WTC11 (cell line): Measurements from ENCODE around the gene DMD. TPM values are rescaled to one million over a fixed set of nuclear protein-coding genes. Genes with fewer than 3 reads are reported as not detected.

ENCODE experiments used
- ATAC-seq: fragments of 200-7000 bp; cut with Tn5 transposase; 2 replicates; pipeline ENCODE4 v1.10.0; 2021; ENCODE audit warnings: mild to moderate bottlenecking, moderate library complexity
- CTCF ChIA-PET: fragments of 300-600 bp; sonication (Branson Sonifier 250); formaldehyde crosslinking; loops from one replicate; lab custom pipeline; 2021; ENCODE audit warnings: antibody characterized with exemption; lab: Charles Lee
- POLR2A ChIA-PET: fragments of 350-600 bp; sonication (Branson Sonifier 250); formaldehyde crosslinking; loops from one replicate; lab custom pipeline; 2021; ENCODE audit warnings: antibody characterized with exemption; lab: Charles Lee
- DNase-seq: peaks from one replicate; pipeline ENCODE4 v3.0.0; 2021; ENCODE audit warnings: low spot score
- H3K27ac Mint-ChIP-seq: 2 replicates; pipeline ENCODE4 v1.8.0; 2021; ENCODE audit warnings: mixed read lengths
- H3K27me3 Mint-ChIP-seq: 2 replicates; pipeline ENCODE4 v1.8.0; 2021; ENCODE audit warnings: low read depth, mild to moderate bottlenecking, moderate library complexity, mixed read lengths
- H3K36me3 Mint-ChIP-seq: 2 replicates; pipeline ENCODE4 v1.8.0; 2021; ENCODE audit warnings: mixed read lengths
- H3K4me1 Mint-ChIP-seq: 2 replicates; pipeline ENCODE4 v1.8.0; 2022; ENCODE audit warnings: mixed read lengths
- H3K4me3 Mint-ChIP-seq: 2 replicates; pipeline ENCODE4 v1.8.0; 2021; ENCODE audit warnings: mild to moderate bottlenecking, moderate library complexity, mixed read lengths
- H3K9me3 Mint-ChIP-seq: 2 replicates; pipeline ENCODE4 v1.8.0; 2021; ENCODE audit warnings: mixed read lengths
- CREM ChIP-seq: sonication (generic); formaldehyde crosslinking; IDR thresholded peaks from 2 replicates; pipeline ENCODE4 v1.8.1; 2022; ENCODE audit warnings: mild to moderate bottlenecking, missing genetic modification reagents, moderate library complexity
- ELF4 ChIP-seq: sonication (generic); formaldehyde crosslinking; IDR thresholded peaks from 2 replicates; pipeline ENCODE4 v1.8.1; 2022; ENCODE audit warnings: low read depth, mild to moderate bottlenecking, moderate library complexity, missing genetic modification reagents
- EMX1 ChIP-seq: fragments of 250-450 bp; sonication (Bioruptor Pico); IDR thresholded peaks from 2 replicates; pipeline ENCODE4 v1.8.0; 2021; ENCODE audit warnings: mild to moderate bottlenecking
- FOXP1 ChIP-seq: sonication (generic); formaldehyde crosslinking; IDR thresholded peaks from 2 replicates; pipeline ENCODE4 v1.8.0; 2022; ENCODE audit warnings: missing genetic modification reagents, mild to moderate bottlenecking, moderate library complexity, borderline replicate concordance
- HMGA2 ChIP-seq: fragments of 250-450 bp; sonication (Bioruptor Pico); IDR thresholded peaks from 2 replicates; pipeline ENCODE4 v1.4.0; 2021; ENCODE audit warnings: mild to moderate bottlenecking, moderate library complexity
- IRF2 ChIP-seq: sonication (generic); formaldehyde crosslinking; IDR thresholded peaks from 2 replicates; pipeline ENCODE4 v1.8.0; 2022; ENCODE audit warnings: low read depth, missing genetic modification reagents, borderline replicate concordance
- JUN ChIP-seq: sonication (generic); formaldehyde crosslinking; IDR thresholded peaks from 2 replicates; pipeline ENCODE4 v1.8.0; 2023; ENCODE audit warnings: mild to moderate bottlenecking, missing genetic modification reagents
- MXD4 ChIP-seq: fragments of 250-450 bp; sonication (Bioruptor Pico); IDR thresholded peaks from 2 replicates; pipeline ENCODE4 v1.8.0; 2021; ENCODE audit warnings: mild to moderate bottlenecking, moderate library complexity, borderline replicate concordance
- PRRX2 ChIP-seq: fragments of 250-450 bp; sonication (Bioruptor Pico); IDR thresholded peaks from 2 replicates; pipeline ENCODE4 v1.8.0; 2021; ENCODE audit warnings: mild to moderate bottlenecking
- SMAD3 ChIP-seq: sonication (generic); formaldehyde crosslinking; IDR thresholded peaks from 2 replicates; pipeline ENCODE4 v1.8.0; 2022; ENCODE audit warnings: missing genetic modification reagents, mild to moderate bottlenecking, borderline replicate concordance
- SOX15 ChIP-seq: fragments of 250-450 bp; sonication (Bioruptor Pico); IDR thresholded peaks from 2 replicates; pipeline ENCODE4 v1.9.0; 2021; ENCODE audit warnings: mild to moderate bottlenecking
- TEAD1 ChIP-seq: sonication (generic); formaldehyde crosslinking; IDR thresholded peaks from 2 replicates; pipeline ENCODE4 v1.8.0; 2022; ENCODE audit warnings: mild to moderate bottlenecking, missing genetic modification reagents
- ZNF121 ChIP-seq: sonication (generic); formaldehyde crosslinking; IDR thresholded peaks from 2 replicates; pipeline ENCODE4 v1.8.0; 2023; ENCODE audit warnings: missing genetic modification reagents
- total RNA-seq: library from RNA; stranded (reverse); gene quantifications from 3 replicates; pipeline ENCODE4 v1.2.3, GENCODE V29; 2021
- TF ChIP-seq, protein P1 (sequence below): sonication (generic); formaldehyde crosslinking; IDR thresholded peaks from 2 replicates; pipeline ENCODE4 v1.8.1; 2023; ENCODE audit warnings: mild to moderate bottlenecking, missing genetic modification reagents, moderate library complexity
- TF ChIP-seq, protein P2 (sequence below): sonication (generic); formaldehyde crosslinking; IDR thresholded peaks from 2 replicates; pipeline ENCODE4 v1.8.1; 2022; ENCODE audit warnings: mild to moderate bottlenecking, missing genetic modification reagents, moderate library complexity, borderline replicate concordance
- TF ChIP-seq, protein P3 (sequence below): sonication (generic); formaldehyde crosslinking; IDR thresholded peaks from 2 replicates; pipeline ENCODE4 v1.8.0; 2023; ENCODE audit warnings: mild to moderate bottlenecking, missing genetic modification reagents
- TF ChIP-seq, protein P4 (sequence below): sonication (generic); formaldehyde crosslinking; IDR thresholded peaks from 2 replicates; pipeline ENCODE4 v1.8.0; 2022; ENCODE audit warnings: missing genetic modification reagents
- TF ChIP-seq, protein P5 (sequence below): sonication (generic); formaldehyde crosslinking; IDR thresholded peaks from 2 replicates; pipeline ENCODE4 v1.8.1; 2022; ENCODE audit warnings: missing genetic modification reagents, borderline replicate concordance
- TF ChIP-seq, protein P6 (sequence below): fragments of 250-450 bp; sonication (Bioruptor Pico); IDR thresholded peaks from 2 replicates; pipeline ENCODE4 v1.9.0; 2021; ENCODE audit warnings: mild to moderate bottlenecking, borderline replicate concordance

Gene DMD
- total RNA-seq, 1 experiment from 2014 or later: 9.1 TPM

DNA sequence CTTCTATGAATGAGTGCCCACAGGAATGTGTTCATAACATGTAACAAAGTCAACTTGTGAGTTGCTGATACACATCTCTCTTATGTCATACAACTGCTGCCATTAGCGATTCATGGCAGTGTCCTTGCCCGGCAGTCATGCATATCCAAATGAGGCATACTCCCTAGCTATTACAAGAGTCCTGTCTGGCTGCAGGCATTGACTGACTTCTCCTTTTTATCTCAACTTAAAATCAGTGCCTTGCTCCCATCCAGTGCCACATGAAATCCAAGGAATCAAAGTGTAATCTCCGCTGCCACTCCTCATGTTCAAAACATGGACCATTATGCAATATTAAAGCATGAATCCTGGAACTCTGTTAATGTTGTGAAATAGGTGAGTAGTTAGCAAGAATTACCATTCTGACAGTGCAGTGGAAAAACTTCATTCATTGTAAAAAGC, 1790.6 kb downstream of the DMD start:
- Mint-ChIP-seq H3K36me3 (no peaks in the 10 kb centered on the region), H3K4me3 (no peak overlapping the region), H3K4me1 (peaks cover 12% of the 10 kb centered on the region), H3K27ac (no peak overlapping the region), H3K27me3 (no peaks in the 10 kb centered on the region), H3K9me3 (no peaks in the 10 kb centered on the region)
- no peak for TF ChIP-seq ELF4
- TF ChIP-seq, protein P1, sequence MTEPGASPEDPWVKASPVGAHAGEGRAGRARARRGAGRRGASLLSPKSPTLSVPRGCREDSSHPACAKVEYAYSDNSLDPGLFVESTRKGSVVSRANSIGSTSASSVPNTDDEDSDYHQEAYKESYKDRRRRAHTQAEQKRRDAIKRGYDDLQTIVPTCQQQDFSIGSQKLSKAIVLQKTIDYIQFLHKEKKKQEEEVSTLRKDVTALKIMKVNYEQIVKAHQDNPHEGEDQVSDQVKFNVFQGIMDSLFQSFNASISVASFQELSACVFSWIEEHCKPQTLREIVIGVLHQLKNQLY (CRISPR knock-in tag): no peak
- no peak for TF ChIP-seq JUN (CRISPR knock-in tag)
- TF ChIP-seq TEAD1 (CRISPR knock-in tag): no peak
- TF ChIP-seq MXD4 (CRISPR knock-in tag): no peak
- TF ChIP-seq, protein P2, sequence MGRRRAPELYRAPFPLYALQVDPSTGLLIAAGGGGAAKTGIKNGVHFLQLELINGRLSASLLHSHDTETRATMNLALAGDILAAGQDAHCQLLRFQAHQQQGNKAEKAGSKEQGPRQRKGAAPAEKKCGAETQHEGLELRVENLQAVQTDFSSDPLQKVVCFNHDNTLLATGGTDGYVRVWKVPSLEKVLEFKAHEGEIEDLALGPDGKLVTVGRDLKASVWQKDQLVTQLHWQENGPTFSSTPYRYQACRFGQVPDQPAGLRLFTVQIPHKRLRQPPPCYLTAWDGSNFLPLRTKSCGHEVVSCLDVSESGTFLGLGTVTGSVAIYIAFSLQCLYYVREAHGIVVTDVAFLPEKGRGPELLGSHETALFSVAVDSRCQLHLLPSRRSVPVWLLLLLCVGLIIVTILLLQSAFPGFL (CRISPR knock-in tag): no peak
- ChIA-PET CTCF (no interaction called here), POLR2A (no interaction called here)
- ATAC-seq (no peak), DNase-seq (no peak)

DNA sequence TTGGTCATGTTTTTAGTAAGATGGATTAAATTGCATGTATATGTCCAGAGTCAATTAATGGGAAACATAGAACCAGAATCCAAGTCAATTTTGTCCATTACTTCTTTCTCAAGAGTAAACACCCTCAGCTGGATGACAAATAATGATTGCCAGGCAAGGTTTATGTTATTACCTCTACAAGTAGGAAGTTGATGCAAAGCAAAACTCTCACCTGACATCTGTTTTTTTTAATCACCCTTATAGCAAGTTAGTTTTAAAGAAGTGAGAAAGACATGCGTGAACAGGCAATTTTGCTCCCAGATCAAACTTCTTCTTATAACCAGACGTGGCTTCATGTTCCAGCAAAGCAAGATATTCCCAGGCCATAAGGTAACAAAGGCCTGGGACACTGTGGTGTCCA, 1791.0 kb downstream of the DMD start:
- H3K27me3 Mint-ChIP-seq: no peaks in the 10 kb centered on the region
- ChIA-PET CTCF (no interaction called here), POLR2A (no interaction called here)
- no peak for ATAC-seq
- H3K4me1 Mint-ChIP-seq: peaks cover 13% of the 10 kb centered on the region
- H3K27ac Mint-ChIP-seq: no peak overlapping the region
- no peaks in the 10 kb centered on the region for H3K36me3 Mint-ChIP-seq
- H3K9me3 Mint-ChIP-seq: no peaks in the 10 kb centered on the region
- no peak overlapping the region for H3K4me3 Mint-ChIP-seq
- TF ChIP-seq CREM (CRISPR knock-in tag): no peak
- TF ChIP-seq IRF2 (CRISPR knock-in tag): no peak
- TF ChIP-seq ELF4: no peak
- no peak for TF ChIP-seq ZNF121 (CRISPR knock-in tag)
- no peak for TF ChIP-seq HMGA2
- no peak for DNase-seq

DNA sequence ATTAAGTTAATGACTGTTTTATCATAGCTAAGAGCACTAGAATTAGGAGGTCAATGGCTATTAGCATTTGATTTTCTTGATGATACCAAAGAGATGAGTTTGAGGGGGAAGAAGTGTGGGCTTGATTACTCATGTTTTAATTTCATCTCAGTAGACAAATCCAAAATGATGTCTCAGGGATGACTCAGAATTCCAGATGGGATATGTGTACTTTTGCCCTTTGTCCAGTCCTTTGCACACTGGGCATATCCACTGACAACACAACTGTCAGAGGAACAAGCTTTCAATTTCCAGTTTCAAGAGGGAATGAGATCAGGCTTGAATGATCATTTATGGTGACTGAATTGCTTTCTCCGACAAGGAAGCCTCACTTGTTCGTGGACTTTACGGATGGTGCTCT, 1814.2 kb downstream of the DMD start:
- DNase-seq: no peak
- POLR2A ChIA-PET: no interaction called here
- CTCF ChIA-PET: no interaction called here
- Mint-ChIP-seq H3K4me1 (no peaks in the 10 kb centered on the region), H3K36me3 (no peaks in the 10 kb centered on the region), H3K4me3 (no peak overlapping the region), H3K27ac (no peak overlapping the region), H3K27me3 (no peaks in the 10 kb centered on the region), H3K9me3 (no peaks in the 10 kb centered on the region)
- no peak for ATAC-seq
- TF ChIP-seq FOXP1 (CRISPR knock-in tag): no peak
- TF ChIP-seq EMX1 (CRISPR knock-in tag): no peak
- TF ChIP-seq PRRX2 (CRISPR knock-in tag): no peak
- TF ChIP-seq, protein P3, sequence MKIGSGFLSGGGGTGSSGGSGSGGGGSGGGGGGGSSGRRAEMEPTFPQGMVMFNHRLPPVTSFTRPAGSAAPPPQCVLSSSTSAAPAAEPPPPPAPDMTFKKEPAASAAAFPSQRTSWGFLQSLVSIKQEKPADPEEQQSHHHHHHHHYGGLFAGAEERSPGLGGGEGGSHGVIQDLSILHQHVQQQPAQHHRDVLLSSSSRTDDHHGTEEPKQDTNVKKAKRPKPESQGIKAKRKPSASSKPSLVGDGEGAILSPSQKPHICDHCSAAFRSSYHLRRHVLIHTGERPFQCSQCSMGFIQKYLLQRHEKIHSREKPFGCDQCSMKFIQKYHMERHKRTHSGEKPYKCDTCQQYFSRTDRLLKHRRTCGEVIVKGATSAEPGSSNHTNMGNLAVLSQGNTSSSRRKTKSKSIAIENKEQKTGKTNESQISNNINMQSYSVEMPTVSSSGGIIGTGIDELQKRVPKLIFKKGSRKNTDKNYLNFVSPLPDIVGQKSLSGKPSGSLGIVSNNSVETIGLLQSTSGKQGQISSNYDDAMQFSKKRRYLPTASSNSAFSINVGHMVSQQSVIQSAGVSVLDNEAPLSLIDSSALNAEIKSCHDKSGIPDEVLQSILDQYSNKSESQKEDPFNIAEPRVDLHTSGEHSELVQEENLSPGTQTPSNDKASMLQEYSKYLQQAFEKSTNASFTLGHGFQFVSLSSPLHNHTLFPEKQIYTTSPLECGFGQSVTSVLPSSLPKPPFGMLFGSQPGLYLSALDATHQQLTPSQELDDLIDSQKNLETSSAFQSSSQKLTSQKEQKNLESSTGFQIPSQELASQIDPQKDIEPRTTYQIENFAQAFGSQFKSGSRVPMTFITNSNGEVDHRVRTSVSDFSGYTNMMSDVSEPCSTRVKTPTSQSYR (CRISPR knock-in tag): no peak
- no peak for TF ChIP-seq SOX15 (CRISPR knock-in tag)
- TF ChIP-seq SMAD3 (CRISPR knock-in tag): no peak
- TF ChIP-seq, protein P4, sequence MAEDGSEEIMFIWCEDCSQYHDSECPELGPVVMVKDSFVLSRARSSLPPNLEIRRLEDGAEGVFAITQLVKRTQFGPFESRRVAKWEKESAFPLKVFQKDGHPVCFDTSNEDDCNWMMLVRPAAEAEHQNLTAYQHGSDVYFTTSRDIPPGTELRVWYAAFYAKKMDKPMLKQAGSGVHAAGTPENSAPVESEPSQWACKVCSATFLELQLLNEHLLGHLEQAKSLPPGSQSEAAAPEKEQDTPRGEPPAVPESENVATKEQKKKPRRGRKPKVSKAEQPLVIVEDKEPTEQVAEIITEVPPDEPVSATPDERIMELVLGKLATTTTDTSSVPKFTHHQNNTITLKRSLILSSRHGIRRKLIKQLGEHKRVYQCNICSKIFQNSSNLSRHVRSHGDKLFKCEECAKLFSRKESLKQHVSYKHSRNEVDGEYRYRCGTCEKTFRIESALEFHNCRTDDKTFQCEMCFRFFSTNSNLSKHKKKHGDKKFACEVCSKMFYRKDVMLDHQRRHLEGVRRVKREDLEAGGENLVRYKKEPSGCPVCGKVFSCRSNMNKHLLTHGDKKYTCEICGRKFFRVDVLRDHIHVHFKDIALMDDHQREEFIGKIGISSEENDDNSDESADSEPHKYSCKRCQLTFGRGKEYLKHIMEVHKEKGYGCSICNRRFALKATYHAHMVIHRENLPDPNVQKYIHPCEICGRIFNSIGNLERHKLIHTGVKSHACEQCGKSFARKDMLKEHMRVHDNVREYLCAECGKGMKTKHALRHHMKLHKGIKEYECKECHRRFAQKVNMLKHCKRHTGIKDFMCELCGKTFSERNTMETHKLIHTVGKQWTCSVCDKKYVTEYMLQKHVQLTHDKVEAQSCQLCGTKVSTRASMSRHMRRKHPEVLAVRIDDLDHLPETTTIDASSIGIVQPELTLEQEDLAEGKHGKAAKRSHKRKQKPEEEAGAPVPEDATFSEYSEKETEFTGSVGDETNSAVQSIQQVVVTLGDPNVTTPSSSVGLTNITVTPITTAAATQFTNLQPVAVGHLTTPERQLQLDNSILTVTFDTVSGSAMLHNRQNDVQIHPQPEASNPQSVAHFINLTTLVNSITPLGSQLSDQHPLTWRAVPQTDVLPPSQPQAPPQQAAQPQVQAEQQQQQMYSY (CRISPR knock-in tag): no peak
- TF ChIP-seq, protein P5, sequence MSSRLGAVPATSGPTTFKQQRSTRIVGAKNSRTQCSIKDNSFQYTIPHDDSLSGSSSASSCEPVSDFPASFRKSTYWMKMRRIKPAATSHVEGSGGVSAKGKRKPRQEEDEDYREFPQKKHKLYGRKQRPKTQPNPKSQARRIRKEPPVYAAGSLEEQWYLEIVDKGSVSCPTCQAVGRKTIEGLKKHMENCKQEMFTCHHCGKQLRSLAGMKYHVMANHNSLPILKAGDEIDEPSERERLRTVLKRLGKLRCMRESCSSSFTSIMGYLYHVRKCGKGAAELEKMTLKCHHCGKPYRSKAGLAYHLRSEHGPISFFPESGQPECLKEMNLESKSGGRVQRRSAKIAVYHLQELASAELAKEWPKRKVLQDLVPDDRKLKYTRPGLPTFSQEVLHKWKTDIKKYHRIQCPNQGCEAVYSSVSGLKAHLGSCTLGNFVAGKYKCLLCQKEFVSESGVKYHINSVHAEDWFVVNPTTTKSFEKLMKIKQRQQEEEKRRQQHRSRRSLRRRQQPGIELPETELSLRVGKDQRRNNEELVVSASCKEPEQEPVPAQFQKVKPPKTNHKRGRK (CRISPR knock-in tag): no peak
- TF ChIP-seq, protein P6, sequence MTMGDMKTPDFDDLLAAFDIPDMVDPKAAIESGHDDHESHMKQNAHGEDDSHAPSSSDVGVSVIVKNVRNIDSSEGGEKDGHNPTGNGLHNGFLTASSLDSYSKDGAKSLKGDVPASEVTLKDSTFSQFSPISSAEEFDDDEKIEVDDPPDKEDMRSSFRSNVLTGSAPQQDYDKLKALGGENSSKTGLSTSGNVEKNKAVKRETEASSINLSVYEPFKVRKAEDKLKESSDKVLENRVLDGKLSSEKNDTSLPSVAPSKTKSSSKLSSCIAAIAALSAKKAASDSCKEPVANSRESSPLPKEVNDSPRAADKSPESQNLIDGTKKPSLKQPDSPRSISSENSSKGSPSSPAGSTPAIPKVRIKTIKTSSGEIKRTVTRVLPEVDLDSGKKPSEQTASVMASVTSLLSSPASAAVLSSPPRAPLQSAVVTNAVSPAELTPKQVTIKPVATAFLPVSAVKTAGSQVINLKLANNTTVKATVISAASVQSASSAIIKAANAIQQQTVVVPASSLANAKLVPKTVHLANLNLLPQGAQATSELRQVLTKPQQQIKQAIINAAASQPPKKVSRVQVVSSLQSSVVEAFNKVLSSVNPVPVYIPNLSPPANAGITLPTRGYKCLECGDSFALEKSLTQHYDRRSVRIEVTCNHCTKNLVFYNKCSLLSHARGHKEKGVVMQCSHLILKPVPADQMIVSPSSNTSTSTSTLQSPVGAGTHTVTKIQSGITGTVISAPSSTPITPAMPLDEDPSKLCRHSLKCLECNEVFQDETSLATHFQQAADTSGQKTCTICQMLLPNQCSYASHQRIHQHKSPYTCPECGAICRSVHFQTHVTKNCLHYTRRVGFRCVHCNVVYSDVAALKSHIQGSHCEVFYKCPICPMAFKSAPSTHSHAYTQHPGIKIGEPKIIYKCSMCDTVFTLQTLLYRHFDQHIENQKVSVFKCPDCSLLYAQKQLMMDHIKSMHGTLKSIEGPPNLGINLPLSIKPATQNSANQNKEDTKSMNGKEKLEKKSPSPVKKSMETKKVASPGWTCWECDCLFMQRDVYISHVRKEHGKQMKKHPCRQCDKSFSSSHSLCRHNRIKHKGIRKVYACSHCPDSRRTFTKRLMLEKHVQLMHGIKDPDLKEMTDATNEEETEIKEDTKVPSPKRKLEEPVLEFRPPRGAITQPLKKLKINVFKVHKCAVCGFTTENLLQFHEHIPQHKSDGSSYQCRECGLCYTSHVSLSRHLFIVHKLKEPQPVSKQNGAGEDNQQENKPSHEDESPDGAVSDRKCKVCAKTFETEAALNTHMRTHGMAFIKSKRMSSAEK (CRISPR knock-in tag): no peak
